Activated T-helper 1 cell treated with anti-CD3 and anti-CD28 coated beads, Interleukin-12 subunit alpha, Interleukin-12 subunit beta, Interleukin-2, Interleukin-4 antibody, amounts not matched to agents 30 ng/mL and 10 ng/mL and 1 ng/mL, durations not matched to agents 14 hours and 24 hours and 36 hours (primary cell): Measurements from ENCODE around the gene CHCHD1. TPM values are rescaled to one million over a fixed set of nuclear protein-coding genes. Genes with fewer than 3 reads are reported as not detected.

Source experiments
- DNase-seq: peaks from one replicate; pipeline ENCODE4 v3.0.0; 2021; ENCODE audit warnings: low spot score
- H3K27ac Mint-ChIP-seq: one replicate; pipeline ENCODE4 v1.8.0; 2021; ENCODE audit warnings: mild to moderate bottlenecking, mixed read lengths
- H3K27me3 Mint-ChIP-seq: one replicate; pipeline ENCODE4 v1.8.0; 2022; ENCODE audit warnings: mild to moderate bottlenecking, moderate library complexity, mixed read lengths; ENCODE audit not compliant: insufficient read depth
- H3K36me3 Mint-ChIP-seq: one replicate; pipeline ENCODE4 v1.8.0; 2021; ENCODE audit warnings: low read depth, mixed read lengths
- H3K4me1 Mint-ChIP-seq: one replicate; pipeline ENCODE4 v1.8.0; 2021; ENCODE audit warnings: low read depth, mixed read lengths
- H3K4me3 Mint-ChIP-seq: one replicate; pipeline ENCODE4 v1.8.0; 2021; ENCODE audit warnings: mild to moderate bottlenecking, moderate library complexity, mixed read lengths
- H3K9me3 Mint-ChIP-seq: one replicate; pipeline ENCODE4 v1.8.0; 2021; ENCODE audit warnings: mixed read lengths
- intact Hi-C: fragments of 100-400 bp; cut with micrococcal nuclease; formaldehyde crosslinking; loops from one replicate; pipeline ENCODE4 v1.15.1; 2024
- total RNA-seq: library from RNA; stranded (reverse); gene quantifications from 2 replicates; pipeline ENCODE4 v1.2.3, GENCODE V29; 2022

Gene CHCHD1
- total RNA-seq, 1 donor from 2014 or later: 30.9 TPM

GRCh38 chr10:73773152-73773879, 8.5 kb upstream of the CHCHD1 start:
- Mint-ChIP-seq H3K27me3 (no peaks in the 10 kb centered on the region), H3K9me3 (no peaks in the 10 kb centered on the region), H3K4me1 (peaks cover 67% of the 10 kb centered on the region), H3K36me3 (peaks cover 61% of the 10 kb centered on the region), H3K4me3 (peak overlapping the region; percentile 94), H3K27ac (peak overlapping the region; percentile 91)
- intact Hi-C loops: loop anchor here (2.0 to 5.0 kb wide), 4 partner anchors 37 to 814 kb away; partner anchors contain the start of gene NDST2
- DNase-seq: no peak

- Mint-ChIP-seq H3K4me3 (peak overlapping the region; percentile 94), H3K27me3 (no peaks in the 10 kb centered on the region), H3K4me1 (peaks cover 59% of the 10 kb centered on the region), H3K36me3 (peaks cover 52% of the 10 kb centered on the region), H3K27ac (peak overlapping the region; percentile 35), H3K9me3 (no peaks in the 10 kb centered on the region)
- no peak for DNase-seq
- intact Hi-C loops: loop anchor here (5.0 kb wide), 3 partner anchors 103 to 813 kb away; no protein-coding TSS in a partner anchor
These were observed 7.2 kb upstream of the CHCHD1 start for GRCh38 chr10:73774637-73775036.

GRCh38 chr10:73779018-73779417, 2.8 kb upstream of the CHCHD1 start:
- H3K4me1 Mint-ChIP-seq: peaks cover 56% of the 10 kb centered on the region
- H3K27ac Mint-ChIP-seq: no peak overlapping the region
- H3K9me3 Mint-ChIP-seq: no peaks in the 10 kb centered on the region
- DNase-seq: no peak
- no peak overlapping the region for H3K4me3 Mint-ChIP-seq
- H3K27me3 Mint-ChIP-seq: no peaks in the 10 kb centered on the region
- intact Hi-C loops: no loop called here
- peaks cover 39% of the 10 kb centered on the region for H3K36me3 Mint-ChIP-seq

- Mint-ChIP-seq H3K27me3 (no peaks in the 10 kb centered on the region), H3K36me3 (peaks cover 34% of the 10 kb centered on the region), H3K9me3 (no peaks in the 10 kb centered on the region), H3K4me3 (peak overlapping the region; percentile 56), H3K4me1 (peaks cover 51% of the 10 kb centered on the region), H3K27ac (peak overlapping the region; percentile 9)
- intact Hi-C loops: loop anchor here (10.0 kb wide), 1 partner anchor 535 kb away; the partner anchor contains the start of gene DNAJC9
- no peak for DNase-seq
These were observed 2.2 kb upstream of the CHCHD1 start for GRCh38 chr10:73779539-73780197.

GRCh38 chr10:73780301-73780700, 1.5 kb upstream of the CHCHD1 start:
- peaks cover 48% of the 10 kb centered on the region for H3K4me1 Mint-ChIP-seq
- no peaks in the 10 kb centered on the region for H3K9me3 Mint-ChIP-seq
- intact Hi-C loops: loop anchor here (10.0 kb wide), 1 partner anchor 536 kb away; the partner anchor contains the start of gene DNAJC9
- DNase-seq: no peak
- H3K27ac Mint-ChIP-seq: peak overlapping the region; percentile 9
- H3K36me3 Mint-ChIP-seq: peaks cover 30% of the 10 kb centered on the region
- H3K27me3 Mint-ChIP-seq: no peaks in the 10 kb centered on the region
- peak overlapping the region; percentile 99 for H3K4me3 Mint-ChIP-seq

- intact Hi-C loops: loop anchor here (1.0 to 10.0 kb wide), 2 partner anchors 9 to 536 kb away; partner anchors contain the start of gene DNAJC9
- Mint-ChIP-seq H3K27me3 (no peaks in the 10 kb centered on the region), H3K4me1 (peaks cover 42% of the 10 kb centered on the region), H3K27ac (peak overlapping the region; percentile 99), H3K9me3 (no peaks in the 10 kb centered on the region), H3K36me3 (peaks cover 24% of the 10 kb centered on the region), H3K4me3 (peak overlapping the region; percentile 99)
- DNase-seq: no peak
These were observed 882 bp upstream of the CHCHD1 start for GRCh38 chr10:73780966-73781365.

- Mint-ChIP-seq H3K9me3 (no peaks in the 10 kb centered on the region), H3K4me1 (peaks cover 46% of the 10 kb centered on the region), H3K27ac (peak overlapping the region; percentile 99), H3K36me3 (peaks cover 26% of the 10 kb centered on the region), H3K27me3 (no peaks in the 10 kb centered on the region), H3K4me3 (peak overlapping the region; percentile 99)
- intact Hi-C loops: loop anchor here (1.0 to 10.0 kb wide), 2 partner anchors 9 to 537 kb away; partner anchors contain the start of gene DNAJC9
- DNase-seq: no peak
These were observed 335 bp upstream of the CHCHD1 start for GRCh38 chr10:73781548-73781878.

- H3K4me3 Mint-ChIP-seq: peak overlapping the region; percentile 99
- intact Hi-C loops: loop anchor here (1.0 to 10.0 kb wide), 2 partner anchors 286 to 538 kb away; partner anchors contain the start of genes DNAJC9 and PPP3CB
- H3K36me3 Mint-ChIP-seq: peaks cover 19% of the 10 kb centered on the region
- H3K9me3 Mint-ChIP-seq: no peaks in the 10 kb centered on the region
- peak overlapping the region; percentile 99 for H3K27ac Mint-ChIP-seq
- DNase-seq: no peak
- no peaks in the 10 kb centered on the region for H3K27me3 Mint-ChIP-seq
- H3K4me1 Mint-ChIP-seq: peaks cover 48% of the 10 kb centered on the region
These were observed 869 bp downstream of the CHCHD1 start for GRCh38 chr10:73782749-73783085.

GRCh38 chr10:73785211-73785720, 3.4 kb downstream of the CHCHD1 start, which contains the start of gene ZSWIM8:
Gene ZSWIM8 (plus strand): TSS chr10:73785606. CDS start chr10:73785879, 273 bp downstream.
- peak within 1 kb of the TSS; percentile 99 for H3K4me3 Mint-ChIP-seq
- no peaks in the 10 kb centered on the region for H3K9me3 Mint-ChIP-seq
- peaks cover 48% of the 10 kb centered on the region for H3K4me1 Mint-ChIP-seq
- intact Hi-C loops: loop anchor here (1.0 to 10.0 kb wide), 9 partner anchors 13 to 1425 kb away; partner anchors contain the start of genes DNAJC9, NDST2, SEC24C and VDAC2
- H3K27me3 Mint-ChIP-seq: no peaks in the 10 kb centered on the region
- H3K27ac Mint-ChIP-seq: peak within 1 kb of the TSS; percentile 87
- peak; percentile 79 for DNase-seq
- peaks cover 21% of the 10 kb centered on the region for H3K36me3 Mint-ChIP-seq

- Mint-ChIP-seq H3K4me1 (peaks cover 42% of the 10 kb centered on the region), H3K9me3 (no peaks in the 10 kb centered on the region), H3K27ac (peak overlapping the region; percentile 70), H3K27me3 (no peaks in the 10 kb centered on the region), H3K36me3 (peaks cover 25% of the 10 kb centered on the region), H3K4me3 (peak overlapping the region; percentile 99)
- intact Hi-C loops: loop anchor here (1.0 to 10.0 kb wide), 9 partner anchors 14 to 1424 kb away; partner anchors contain the start of genes DNAJC9, NDST2, SEC24C and VDAC2
- peak; percentile 47 for DNase-seq
These were observed 4.1 kb downstream of the CHCHD1 start for GRCh38 chr10:73785721-73786511.

GRCh38 chr10:73786512-73786885, 4.7 kb downstream of the CHCHD1 start:
- peak overlapping the region; percentile 99 for H3K4me3 Mint-ChIP-seq
- no peaks in the 10 kb centered on the region for H3K27me3 Mint-ChIP-seq
- peaks cover 40% of the 10 kb centered on the region for H3K4me1 Mint-ChIP-seq
- intact Hi-C loops: loop anchor here (10.0 kb wide), 1 partner anchor 542 kb away; the partner anchor contains the start of gene DNAJC9
- H3K27ac Mint-ChIP-seq: peak overlapping the region; percentile 70
- H3K36me3 Mint-ChIP-seq: peaks cover 31% of the 10 kb centered on the region
- no peaks in the 10 kb centered on the region for H3K9me3 Mint-ChIP-seq
- no peak for DNase-seq
